HUES48 (cell line): ENCODE results near the gene TXNDC9.
"Not testable (repeated sequence)": the region's sequence is repeated elsewhere in the genome, so short reads cannot be mapped to it uniquely, and the experiment has no call there.

Experiments used
- H3K27ac ChIP-seq: one replicate; pipeline ENCODE4 v1.7.0; 2013; ENCODE audit warnings: low read depth, low read length, inconsistent platforms
- H3K27me3 ChIP-seq: 2 replicates; pipeline ENCODE4 v1.6.1; 2013; ENCODE audit warnings: mild to moderate bottlenecking, low read length; ENCODE audit not compliant: control insufficient read depth, insufficient read depth
- H3K36me3 ChIP-seq: 2 replicates; pipeline ENCODE4 v1.6.1; 2013; ENCODE audit warnings: low read length; ENCODE audit not compliant: control insufficient read depth, insufficient read depth
- H3K4me1 ChIP-seq: 2 replicates; pipeline ENCODE4 v1.6.1; 2013; ENCODE audit warnings: mild to moderate bottlenecking, low read length; ENCODE audit not compliant: control insufficient read depth, insufficient read depth
- H3K4me3 ChIP-seq: 2 replicates; pipeline ENCODE4 v1.5.1; 2013; ENCODE audit warnings: mild to moderate bottlenecking, low read depth, low read length
- H3K9ac ChIP-seq: 2 replicates; pipeline ENCODE4 v1.6.1; 2013; ENCODE audit warnings: mild to moderate bottlenecking, low read depth, low read length, moderate library complexity
- H3K9me3 ChIP-seq: 2 replicates; pipeline ENCODE4 v1.6.1; 2013; ENCODE audit warnings: low read length; ENCODE audit not compliant: control insufficient read depth, insufficient read depth

Gene TXNDC9

GRCh38 chr2:99335911-99336803 is at the start of gene TXNDC9:
Gene TXNDC9 (minus strand): TSS chr2:99336333. CDS start chr2:99333210, 3,123 bp downstream.
- no peaks in the 10 kb centered on the region for H3K27me3 ChIP-seq
- H3K36me3 ChIP-seq: peaks cover 20% of the 10 kb centered on the region
- peak within 1 kb of the TSS; percentile 93 for H3K4me3 ChIP-seq
- H3K9me3 ChIP-seq: no peaks in the 10 kb centered on the region
- no peaks in the 10 kb centered on the region for H3K4me1 ChIP-seq
- peak within 1 kb of the TSS; percentile 89 for H3K27ac ChIP-seq
- H3K9ac ChIP-seq: peak within 1 kb of the TSS; percentile 84

GRCh38 chr2:99382143-99382542 is 46.0 kb upstream of the TXNDC9 start:
- Histone ChIP-seq H3K27ac (no peak overlapping the region), H3K4me3 (no peak overlapping the region), H3K4me1 (peaks cover 12% of the 10 kb centered on the region; the same call in 1 of the 2 replicates), H3K9me3 (no peaks in the 10 kb centered on the region), H3K9ac (no peak overlapping the region), H3K27me3 (no peaks in the 10 kb centered on the region), H3K36me3 (peaks cover 81% of the 10 kb centered on the region)

GRCh38 chr2:99380376-99381010 is 44.4 kb upstream of the TXNDC9 start:
- Histone ChIP-seq H3K36me3 (peaks cover 91% of the 10 kb centered on the region), H3K27ac (peak overlapping the region; percentile 57), H3K4me3 (no peak overlapping the region; the same call in 1 of the 2 replicates), H3K27me3 (no peaks in the 10 kb centered on the region), H3K4me1 (peaks cover 12% of the 10 kb centered on the region; the same call in 1 of the 2 replicates), H3K9me3 (no peaks in the 10 kb centered on the region), H3K9ac (no peak overlapping the region)

DNA sequence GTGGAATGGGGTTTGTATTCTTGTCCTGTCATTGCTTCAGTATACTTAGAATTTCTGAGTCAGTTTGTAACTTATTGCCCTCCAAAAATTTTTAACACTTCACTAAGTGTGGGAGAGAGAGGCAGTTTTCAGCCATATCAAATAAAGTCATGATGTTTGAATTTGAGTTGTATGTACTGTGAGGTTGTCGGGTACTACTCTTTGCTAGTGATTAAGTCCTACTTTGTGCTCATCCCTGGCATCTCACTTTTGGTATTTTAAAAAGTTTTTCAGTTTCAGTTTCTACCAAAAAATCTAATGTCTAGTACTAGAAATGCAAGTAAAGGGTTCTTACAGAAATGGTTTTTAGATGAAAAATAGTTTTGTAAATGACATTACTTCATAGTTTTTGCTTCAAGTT is 41.7 kb upstream of the TXNDC9 start:
- Histone ChIP-seq H3K36me3 (peaks cover 95% of the 10 kb centered on the region), H3K9me3 (no peaks in the 10 kb centered on the region)

GRCh38 chr2:99376254-99376864 is 40.2 kb upstream of the TXNDC9 start:
- Histone ChIP-seq H3K36me3 (peaks cover 95% of the 10 kb centered on the region), H3K27me3 (no peaks in the 10 kb centered on the region), H3K9ac (no peak overlapping the region), H3K27ac (no peak overlapping the region), H3K9me3 (no peaks in the 10 kb centered on the region), H3K4me3 (no peak overlapping the region), H3K4me1 (peaks cover 12% of the 10 kb centered on the region; the same call in 1 of the 2 replicates)

More for the DNA sequence above, 41.7 kb upstream of the TXNDC9 start:
- peaks cover 12% of the 10 kb centered on the region; the same call in 1 of the 2 replicates for H3K4me1 ChIP-seq
- no peak overlapping the region for H3K9ac ChIP-seq
- H3K4me3 ChIP-seq: no peak overlapping the region
- H3K27ac ChIP-seq: no peak overlapping the region
- H3K27me3 ChIP-seq: no peaks in the 10 kb centered on the region

- Histone ChIP-seq H3K27ac (no peak overlapping the region), H3K36me3 (peaks cover 95% of the 10 kb centered on the region), H3K4me3 (no peak overlapping the region), H3K27me3 (no peaks in the 10 kb centered on the region), H3K4me1 (no peaks in the 10 kb centered on the region), H3K9me3 (no peaks in the 10 kb centered on the region), H3K9ac (no peak overlapping the region)
Measured at GRCh38 chr2:99374747-99375146, 38.6 kb upstream of the TXNDC9 start.

DNA sequence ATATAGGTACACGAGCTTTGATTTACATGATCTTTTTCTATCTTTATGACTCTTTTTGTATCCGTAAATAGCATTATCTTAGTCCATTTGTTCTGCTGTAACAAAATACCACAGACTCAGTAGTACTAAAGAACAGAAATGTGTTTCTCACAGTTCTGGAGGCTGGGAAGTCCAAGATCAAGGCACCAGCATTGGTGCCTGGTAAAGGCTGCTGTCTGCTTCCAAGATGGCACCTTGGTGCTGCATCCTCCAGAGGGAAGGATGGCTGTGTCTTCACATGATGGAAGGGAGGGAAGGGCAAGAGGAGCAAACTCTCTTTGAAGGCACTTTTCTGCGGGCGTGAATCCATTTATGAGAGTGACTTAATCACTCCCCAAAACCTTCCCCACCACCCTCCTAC is 37.0 kb upstream of the TXNDC9 start:
- no peaks in the 10 kb centered on the region for H3K9me3 ChIP-seq
- H3K27me3 ChIP-seq: no peaks in the 10 kb centered on the region
- peaks cover 92% of the 10 kb centered on the region for H3K36me3 ChIP-seq
- no peak overlapping the region for H3K27ac ChIP-seq
- H3K4me3 ChIP-seq: no peak overlapping the region
- H3K4me1 ChIP-seq: no peaks in the 10 kb centered on the region
- H3K9ac ChIP-seq: no peak overlapping the region

- not testable (repeated sequence) for H3K9me3 ChIP-seq, H3K27me3 ChIP-seq, H3K4me3 ChIP-seq, H3K4me1 ChIP-seq, H3K9ac ChIP-seq, H3K27ac ChIP-seq
- peaks cover 92% of the 10 kb centered on the region for H3K36me3 ChIP-seq
Measured at GRCh38 chr2:99368854-99369253, 32.7 kb upstream of the TXNDC9 start.

DNA sequence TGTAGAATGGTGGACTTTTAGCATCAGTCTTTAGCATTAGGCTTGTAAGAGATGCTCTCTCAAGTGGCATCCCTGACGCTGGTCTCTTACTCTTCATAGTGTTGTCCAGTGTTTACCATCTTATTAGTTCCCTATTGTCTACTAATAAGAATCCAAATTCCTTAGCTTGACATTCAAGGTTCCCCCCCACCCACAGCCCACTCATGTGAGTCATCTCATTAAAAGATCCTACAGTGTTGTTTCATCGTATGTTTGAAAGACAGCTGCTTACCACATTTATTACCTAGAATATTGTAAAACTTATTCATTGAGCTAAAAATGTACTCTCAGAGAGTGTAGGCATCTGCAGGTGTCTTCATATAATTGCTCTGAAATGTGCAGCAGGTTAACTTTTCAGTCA is 29.5 kb upstream of the TXNDC9 start:
- H3K4me1 ChIP-seq: no peaks in the 10 kb centered on the region
- H3K9me3 ChIP-seq: no peaks in the 10 kb centered on the region
- H3K27ac ChIP-seq: no peak overlapping the region
- no peaks in the 10 kb centered on the region for H3K27me3 ChIP-seq
- H3K9ac ChIP-seq: no peak overlapping the region
- H3K4me3 ChIP-seq: no peak overlapping the region
- H3K36me3 ChIP-seq: peaks cover 86% of the 10 kb centered on the region

DNA sequence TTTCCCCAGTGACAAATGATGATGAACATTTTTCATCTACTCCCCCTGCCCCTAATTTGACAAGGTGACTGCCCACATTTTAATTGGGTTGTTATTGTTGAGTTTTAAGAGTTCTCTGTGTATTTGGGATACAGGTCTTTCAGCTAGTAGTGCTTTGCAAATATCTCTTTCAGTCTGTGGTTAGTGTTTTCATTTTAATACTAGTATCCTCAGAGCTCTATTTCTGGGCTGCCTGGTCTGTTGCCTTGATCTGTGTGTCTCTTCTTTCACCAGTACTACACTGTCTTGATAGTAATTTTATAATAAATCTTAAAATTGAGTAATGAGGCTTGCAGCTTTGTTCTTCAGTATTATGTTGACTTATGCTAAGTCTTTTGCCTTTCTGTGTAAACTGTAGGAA is 20.7 kb upstream of the TXNDC9 start:
- H3K36me3 ChIP-seq: peaks cover 15% of the 10 kb centered on the region
- no peaks in the 10 kb centered on the region for H3K27me3 ChIP-seq
- no peaks in the 10 kb centered on the region for H3K9me3 ChIP-seq
- no peak overlapping the region for H3K4me3 ChIP-seq
- no peak overlapping the region for H3K27ac ChIP-seq
- no peak overlapping the region for H3K9ac ChIP-seq
- H3K4me1 ChIP-seq: peaks cover 12% of the 10 kb centered on the region; the same call in 1 of the 2 replicates

- H3K27me3 ChIP-seq, H3K4me3 ChIP-seq, H3K9me3 ChIP-seq, H3K27ac ChIP-seq, H3K36me3 ChIP-seq, H3K9ac ChIP-seq: not testable (repeated sequence)
- H3K4me1 ChIP-seq: peaks cover 12% of the 10 kb centered on the region; the same call in 1 of the 2 replicates
Measured at GRCh38 chr2:99354825-99355224, 18.7 kb upstream of the TXNDC9 start.
